ENCODE results near the gene ESF1.
A peak's percentile ranks its signal among the peaks of the same experiment; 100 is the strongest.
"Not testable (repeated sequence)": the region's sequence is repeated elsewhere in the genome, so short reads cannot be mapped to it uniquely, and the experiment has no call there.

The ESF1 gene

GRCh38 chr20:13778827-13779226, 5.9 kb downstream of the ESF1 start:
- Mint-ChIP-seq H3K4me3 (no peak overlapping the region), H3K4me1 (peaks cover 25% of the 10 kb centered on the region), H3K9me3 (no peaks in the 10 kb centered on the region), H3K27me3 (no peaks in the 10 kb centered on the region), H3K27ac (ENCODE audit: low read depth) (no peak overlapping the region), H3K36me3 (ENCODE audit: insufficient read depth) (peaks cover 32% of the 10 kb centered on the region)
- ATAC-seq (replicated peaks; ENCODE audit: extremely low read depth, poor library complexity, severe bottlenecking) (no peak), DNase-seq (ENCODE audit: low spot score in 2 of 2) (no peak)

- H3K27ac Mint-ChIP-seq (ENCODE audit: low read depth), result peak overlapping the region; percentile 41
- H3K4me1 Mint-ChIP-seq, result peaks cover 18% of the 10 kb centered on the region
- no peaks in the 10 kb centered on the region for H3K9me3 Mint-ChIP-seq
- ATAC-seq (replicated peaks; ENCODE audit: extremely low read depth, poor library complexity, severe bottlenecking) (no peak), DNase-seq (ENCODE audit: low spot score in 2 of 2) (no peak)
- H3K27me3 Mint-ChIP-seq, result no peaks in the 10 kb centered on the region
- H3K4me3 Mint-ChIP-seq, result no peak overlapping the region
- H3K36me3 Mint-ChIP-seq (ENCODE audit: insufficient read depth), result peaks cover 33% of the 10 kb centered on the region
Measured at GRCh38 chr20:13777171-13777601, 7.5 kb downstream of the ESF1 start.

- Mint-ChIP-seq H3K36me3 (ENCODE audit: insufficient read depth) (peaks cover 32% of the 10 kb centered on the region), H3K9me3 (no peaks in the 10 kb centered on the region), H3K4me1 (peaks cover 16% of the 10 kb centered on the region), H3K4me3 (no peak overlapping the region), H3K27ac (ENCODE audit: low read depth) (peak overlapping the region; percentile 3), H3K27me3 (no peaks in the 10 kb centered on the region)
- no peak for DNase-seq (ENCODE audit: low spot score in 2 of 2)
- no peak for ATAC-seq (replicated peaks; ENCODE audit: extremely low read depth, poor library complexity, severe bottlenecking)
Measured at GRCh38 chr20:13775867-13776266, 8.9 kb downstream of the ESF1 start.

GRCh38 chr20:13772529-13772928, 12.2 kb downstream of the ESF1 start:
- H3K4me3 Mint-ChIP-seq, result no peak overlapping the region
- H3K27me3 Mint-ChIP-seq, result no peaks in the 10 kb centered on the region
- peaks cover 38% of the 10 kb centered on the region for H3K36me3 Mint-ChIP-seq (ENCODE audit: insufficient read depth)
- no peaks in the 10 kb centered on the region for H3K9me3 Mint-ChIP-seq
- H3K27ac Mint-ChIP-seq (ENCODE audit: low read depth), result peak overlapping the region; percentile 33
- peaks cover 9% of the 10 kb centered on the region for H3K4me1 Mint-ChIP-seq
- no peak for ATAC-seq (replicated peaks; ENCODE audit: extremely low read depth, poor library complexity, severe bottlenecking)
- DNase-seq (ENCODE audit: low spot score in 2 of 2), result no peak

- ATAC-seq (replicated peaks; ENCODE audit: extremely low read depth, poor library complexity, severe bottlenecking), result no peak
- no peak overlapping the region for H3K4me3 Mint-ChIP-seq
- H3K27me3 Mint-ChIP-seq, result no peaks in the 10 kb centered on the region
- H3K27ac Mint-ChIP-seq (ENCODE audit: low read depth), result no peak overlapping the region
- peaks cover 4% of the 10 kb centered on the region for H3K4me1 Mint-ChIP-seq
- no peak for DNase-seq (ENCODE audit: low spot score in 2 of 2)
- no peaks in the 10 kb centered on the region for H3K9me3 Mint-ChIP-seq
- H3K36me3 Mint-ChIP-seq (ENCODE audit: insufficient read depth), result peaks cover 34% of the 10 kb centered on the region
Measured at GRCh38 chr20:13771853-13772453, 12.8 kb downstream of the ESF1 start.

- ATAC-seq (replicated peaks; ENCODE audit: extremely low read depth, poor library complexity, severe bottlenecking) (no peak), DNase-seq (ENCODE audit: low spot score in 2 of 2) (no peak)
- Mint-ChIP-seq H3K4me1 (no peaks in the 10 kb centered on the region), H3K36me3 (ENCODE audit: insufficient read depth) (peaks cover 39% of the 10 kb centered on the region), H3K27ac (ENCODE audit: low read depth) (no peak overlapping the region), H3K9me3 (peaks cover 5% of the 10 kb centered on the region), H3K27me3 (no peaks in the 10 kb centered on the region), H3K4me3 (no peak overlapping the region)
Measured at GRCh38 chr20:13770141-13770540, 14.6 kb downstream of the ESF1 start.

GRCh38 chr20:13765868-13766416, 18.8 kb downstream of the ESF1 start:
- Mint-ChIP-seq H3K9me3 (peaks cover 5% of the 10 kb centered on the region), H3K27ac (ENCODE audit: low read depth) (no peak overlapping the region), H3K27me3 (no peaks in the 10 kb centered on the region), H3K36me3 (ENCODE audit: insufficient read depth) (peaks cover 37% of the 10 kb centered on the region), H3K4me1 (peaks cover 7% of the 10 kb centered on the region), H3K4me3 (no peak overlapping the region)
- DNase-seq (ENCODE audit: low spot score in 2 of 2), result no peak
- ATAC-seq (replicated peaks; ENCODE audit: extremely low read depth, poor library complexity, severe bottlenecking), result no peak

GRCh38 chr20:13765299-13765698, 19.4 kb downstream of the ESF1 start:
- Mint-ChIP-seq H3K27ac (ENCODE audit: low read depth) (no peak overlapping the region), H3K27me3 (no peaks in the 10 kb centered on the region), H3K4me3 (no peak overlapping the region), H3K36me3 (ENCODE audit: insufficient read depth) (peaks cover 34% of the 10 kb centered on the region), H3K4me1 (peaks cover 7% of the 10 kb centered on the region), H3K9me3 (peaks cover 5% of the 10 kb centered on the region)
- ATAC-seq (replicated peaks; ENCODE audit: extremely low read depth, poor library complexity, severe bottlenecking) (no peak), DNase-seq (ENCODE audit: low spot score in 2 of 2) (no peak)

- peaks cover 26% of the 10 kb centered on the region for H3K36me3 Mint-ChIP-seq (ENCODE audit: insufficient read depth)
- not testable (repeated sequence) for ATAC-seq (replicated peaks; ENCODE audit: extremely low read depth, poor library complexity, severe bottlenecking); H3K9me3 Mint-ChIP-seq; H3K4me1 Mint-ChIP-seq; H3K27ac Mint-ChIP-seq (ENCODE audit: low read depth); H3K4me3 Mint-ChIP-seq; H3K27me3 Mint-ChIP-seq; DNase-seq (ENCODE audit: low spot score in 2 of 2)
Measured at GRCh38 chr20:13760451-13760946, 24.2 kb downstream of the ESF1 start.

GRCh38 chr20:13758884-13759283, 25.8 kb downstream of the ESF1 start:
- no peaks in the 10 kb centered on the region for H3K4me1 Mint-ChIP-seq
- H3K36me3 Mint-ChIP-seq (ENCODE audit: insufficient read depth), result peaks cover 19% of the 10 kb centered on the region
- H3K27ac Mint-ChIP-seq (ENCODE audit: low read depth), result no peak overlapping the region
- no peaks in the 10 kb centered on the region for H3K9me3 Mint-ChIP-seq
- no peaks in the 10 kb centered on the region for H3K27me3 Mint-ChIP-seq
- DNase-seq (ENCODE audit: low spot score in 2 of 2) (no peak), ATAC-seq (replicated peaks; ENCODE audit: extremely low read depth, poor library complexity, severe bottlenecking) (no peak)
- H3K4me3 Mint-ChIP-seq, result no peak overlapping the region

GRCh38 chr20:13756551-13756950, 28.2 kb downstream of the ESF1 start:
- Mint-ChIP-seq H3K4me3 (no peak overlapping the region), H3K36me3 (ENCODE audit: insufficient read depth) (peaks cover 17% of the 10 kb centered on the region), H3K9me3 (no peaks in the 10 kb centered on the region), H3K27ac (ENCODE audit: low read depth) (no peak overlapping the region), H3K4me1 (no peaks in the 10 kb centered on the region), H3K27me3 (no peaks in the 10 kb centered on the region)
- ATAC-seq (replicated peaks; ENCODE audit: extremely low read depth, poor library complexity, severe bottlenecking), result no peak
- DNase-seq (ENCODE audit: low spot score in 2 of 2), result no peak

GRCh38 chr20:13755809-13756208, 28.9 kb downstream of the ESF1 start:
- Mint-ChIP-seq H3K27ac (ENCODE audit: low read depth) (no peak overlapping the region), H3K36me3 (ENCODE audit: insufficient read depth) (peaks cover 20% of the 10 kb centered on the region), H3K27me3 (no peaks in the 10 kb centered on the region), H3K4me3 (no peak overlapping the region), H3K9me3 (no peaks in the 10 kb centered on the region), H3K4me1 (no peaks in the 10 kb centered on the region)
- DNase-seq (ENCODE audit: low spot score in 2 of 2) (no peak), ATAC-seq (replicated peaks; ENCODE audit: extremely low read depth, poor library complexity, severe bottlenecking) (no peak)

GRCh38 chr20:13753436-13754036, 31.2 kb downstream of the ESF1 start:
- Mint-ChIP-seq H3K4me1 (no peaks in the 10 kb centered on the region), H3K27me3 (no peaks in the 10 kb centered on the region), H3K36me3 (ENCODE audit: insufficient read depth) (peaks cover 14% of the 10 kb centered on the region), H3K9me3 (no peaks in the 10 kb centered on the region), H3K27ac (ENCODE audit: low read depth) (no peak overlapping the region), H3K4me3 (no peak overlapping the region)
- DNase-seq (ENCODE audit: low spot score in 2 of 2) (no peak), ATAC-seq (replicated peaks; ENCODE audit: extremely low read depth, poor library complexity, severe bottlenecking) (no peak)

All from central memory CD8-positive, alpha-beta T cell (primary cell).